ENCODE results near the gene ACVR1.
"Not testable (repeated sequence)": the region's sequence is repeated elsewhere in the genome, so short reads cannot be mapped to it uniquely, and the experiment has no call there.

ACVR1 gene

GRCh38 chr2:157704148-157704547, 172.0 kb downstream of the ACVR1 start:
- DNase-seq (ENCODE audit: low spot score): not testable (repeated sequence)

DNA sequence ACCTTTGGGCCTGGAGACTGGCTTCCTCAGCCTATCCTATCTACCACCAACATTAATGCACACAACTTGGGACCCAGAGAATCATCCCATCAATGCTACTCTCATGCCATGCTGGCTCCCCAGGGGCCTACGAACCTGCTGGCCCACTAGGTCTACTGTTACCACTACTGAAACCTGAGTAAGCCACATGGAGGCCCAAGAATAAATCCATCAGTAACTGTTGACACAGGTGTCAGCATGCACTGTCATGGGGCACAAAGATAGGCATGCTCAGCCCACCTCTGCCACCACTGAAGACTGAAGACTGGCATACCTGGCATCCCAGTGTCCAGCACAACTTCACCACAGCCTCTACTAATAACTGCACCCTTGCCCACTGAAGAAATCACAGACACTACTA, 176.3 kb downstream of the ACVR1 start:
- no peak for DNase-seq (ENCODE audit: low spot score)

- DNase-seq (ENCODE audit: low spot score): no peak
These were observed 177.1 kb downstream of the ACVR1 start for GRCh38 chr2:157699009-157699408.

- DNase-seq (ENCODE audit: low spot score): no peak
These were observed 177.7 kb downstream of the ACVR1 start for GRCh38 chr2:157698430-157698829.

DNA sequence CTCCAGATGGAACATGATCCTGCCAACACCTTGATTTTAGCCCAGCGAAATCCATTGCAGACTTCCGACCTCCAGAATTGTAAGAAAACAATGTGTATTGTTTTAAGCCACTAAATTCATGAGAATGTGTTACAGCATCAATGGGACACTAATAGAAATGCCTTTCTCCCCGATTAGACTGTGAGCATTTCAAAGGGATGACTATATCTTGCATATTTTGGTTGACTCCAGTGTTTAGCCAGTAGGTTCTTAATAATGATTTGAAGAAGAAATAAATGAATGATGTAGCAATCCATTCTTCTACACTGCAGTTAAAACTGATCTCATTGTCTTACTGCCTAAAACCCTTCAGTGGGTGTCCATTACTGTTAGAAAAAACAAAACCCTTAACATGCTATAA, 180.1 kb downstream of the ACVR1 start:
- no peak for DNase-seq (ENCODE audit: low spot score)

- DNase-seq (ENCODE audit: low spot score): no peak
These were observed 183.4 kb downstream of the ACVR1 start for GRCh38 chr2:157692768-157693167.

DNA sequence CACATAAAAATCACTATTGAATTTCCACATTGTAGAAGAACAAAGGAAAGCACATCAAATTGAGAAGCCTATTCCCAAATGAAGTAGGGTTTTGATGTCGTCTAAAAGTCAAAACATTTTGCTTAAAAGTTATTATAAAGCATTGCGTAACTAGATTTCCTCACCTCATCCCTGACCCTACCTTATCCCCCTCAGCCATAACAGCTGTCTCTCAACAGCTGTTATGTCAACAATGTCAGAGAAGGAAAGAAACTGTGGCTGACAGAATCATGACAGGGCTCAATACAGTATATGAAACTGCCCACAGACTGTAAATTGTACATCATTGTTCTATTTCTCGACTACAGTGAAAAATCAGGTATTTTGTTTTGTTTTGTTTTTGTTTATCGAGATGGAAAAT, 184.4 kb downstream of the ACVR1 start:
- DNase-seq (ENCODE audit: low spot score): no peak

DNA sequence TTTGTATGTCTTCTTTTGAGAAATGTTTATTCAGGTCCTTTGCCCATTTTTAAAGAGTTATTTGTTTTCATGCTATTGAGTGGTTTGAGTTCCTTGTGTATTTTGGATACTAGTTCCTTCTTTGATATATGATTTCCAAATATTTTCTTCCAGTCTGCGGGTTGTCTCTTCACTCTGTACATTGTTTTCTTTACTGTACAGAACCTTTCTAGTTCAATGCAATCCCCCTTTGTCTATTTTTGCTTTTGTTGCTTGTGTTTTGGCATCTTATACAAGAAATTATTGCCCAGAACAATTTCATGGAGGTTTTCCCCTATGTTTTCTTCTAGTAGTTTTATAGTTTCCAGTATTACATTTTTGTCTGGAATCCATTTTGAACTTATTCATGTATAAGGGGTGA, 185.0 kb downstream of the ACVR1 start:
- DNase-seq (ENCODE audit: low spot score): no peak

Data from CD4-positive, alpha-beta T cell treated with Interleukin-2 at 100 ng/mL for 4 hours (primary cell).